Stimulated activated effector memory CD8-positive, alpha-beta T cell treated with anti-CD3 and anti-CD28 coated beads, Interleukin-12 subunit alpha, Interleukin-12 subunit beta, amount 100 ng/mL, for 72 hours (primary cell): ENCODE results near the gene RNASE9.
A peak's percentile ranks its signal among the peaks of the same experiment; 100 is the strongest.
"Not testable (repeated sequence)": the region's sequence is repeated elsewhere in the genome, so short reads cannot be mapped to it uniquely, and the experiment has no call there.

Experiments used
- ATAC-seq: fragments of 150-1000 bp; cut with Tn5 transposase; 2 replicates; pipeline ENCODE4 v1.10.0; 2021
- DNase-seq, 2 donors: peaks; one replicate each; pipeline ENCODE4 v3.0.0; 2021 to 2022; ENCODE audit warnings: low spot score in 2 of 2
- H3K27ac Mint-ChIP-seq: one replicate; pipeline ENCODE4 v1.8.0; 2022; ENCODE audit warnings: mild to moderate bottlenecking, mixed read lengths
- H3K36me3 Mint-ChIP-seq: one replicate; pipeline ENCODE4 v1.8.0; 2022; ENCODE audit warnings: mild to moderate bottlenecking, mixed read lengths
- H3K4me1 Mint-ChIP-seq: one replicate; pipeline ENCODE4 v1.8.0; 2022; ENCODE audit warnings: mixed read lengths
- H3K4me3 Mint-ChIP-seq: one replicate; pipeline ENCODE4 v1.8.0; 2022; ENCODE audit warnings: mild to moderate bottlenecking, mixed read lengths
- H3K9me3 Mint-ChIP-seq: one replicate; pipeline ENCODE4 v1.8.0; 2022; ENCODE audit warnings: mixed read lengths

RNASE9 gene

GRCh38 chr14:20560961-20561360 is at the start of gene RNASE9:
Gene RNASE9 (minus strand): TSS chr14:20561047.
- no peak for ATAC-seq
- H3K4me1 Mint-ChIP-seq, result no peaks in the 10 kb centered on the region
- no peak within 1 kb of the TSS for H3K4me3 Mint-ChIP-seq
- DNase-seq, result no peak
- H3K9me3 Mint-ChIP-seq, result no peaks in the 10 kb centered on the region
- H3K36me3 Mint-ChIP-seq, result no peaks in the 10 kb centered on the region
- H3K27ac Mint-ChIP-seq, result no peak within 1 kb of the TSS

- Mint-ChIP-seq H3K36me3 (no peaks in the 10 kb centered on the region), H3K27ac (no peak overlapping the region), H3K9me3 (no peaks in the 10 kb centered on the region), H3K4me1 (peaks cover 21% of the 10 kb centered on the region), H3K4me3 (no peak overlapping the region)
- peak; percentile 63 to 91 for DNase-seq
- peak; percentile 29 for ATAC-seq
Measured at GRCh38 chr14:20610002-20610765, 49.3 kb upstream of the RNASE9 start.

GRCh38 chr14:20609215-20610001 is 48.6 kb upstream of the RNASE9 start:
- peaks cover 16% of the 10 kb centered on the region for H3K4me1 Mint-ChIP-seq
- H3K27ac Mint-ChIP-seq, result no peak overlapping the region
- no peaks in the 10 kb centered on the region for H3K9me3 Mint-ChIP-seq
- ATAC-seq (peak; percentile 40), DNase-seq (peak; percentile 65 to 91)
- no peak overlapping the region for H3K4me3 Mint-ChIP-seq
- H3K36me3 Mint-ChIP-seq, result no peaks in the 10 kb centered on the region

- DNase-seq (no peak), ATAC-seq (no peak)
- H3K27ac Mint-ChIP-seq, result no peak overlapping the region
- H3K4me3 Mint-ChIP-seq, result peak overlapping the region; percentile 24
- H3K4me1 Mint-ChIP-seq, result peaks cover 16% of the 10 kb centered on the region
- no peaks in the 10 kb centered on the region for H3K9me3 Mint-ChIP-seq
- H3K36me3 Mint-ChIP-seq, result no peaks in the 10 kb centered on the region
Measured at GRCh38 chr14:20608383-20609110, 47.7 kb upstream of the RNASE9 start.

GRCh38 chr14:20607617-20608016 is 46.8 kb upstream of the RNASE9 start:
- Mint-ChIP-seq H3K4me1 (peaks cover 16% of the 10 kb centered on the region), H3K27ac (no peak overlapping the region), H3K9me3 (no peaks in the 10 kb centered on the region), H3K36me3 (no peaks in the 10 kb centered on the region), H3K4me3 (no peak overlapping the region)
- no peak for DNase-seq
- ATAC-seq, result peak; percentile 53

- H3K27ac Mint-ChIP-seq, result no peak overlapping the region
- H3K36me3 Mint-ChIP-seq, result no peaks in the 10 kb centered on the region
- no peaks in the 10 kb centered on the region for H3K9me3 Mint-ChIP-seq
- ATAC-seq (no peak), DNase-seq (no peak)
- no peak overlapping the region for H3K4me3 Mint-ChIP-seq
- peaks cover 16% of the 10 kb centered on the region for H3K4me1 Mint-ChIP-seq
Measured at GRCh38 chr14:20606902-20607242, 46.0 kb upstream of the RNASE9 start.

- Mint-ChIP-seq H3K4me3 (no peak overlapping the region), H3K27ac (no peak overlapping the region), H3K4me1 (peaks cover 16% of the 10 kb centered on the region), H3K36me3 (no peaks in the 10 kb centered on the region), H3K9me3 (no peaks in the 10 kb centered on the region)
- ATAC-seq, result no peak
- no peak for DNase-seq
Measured at GRCh38 chr14:20606190-20606901, 45.5 kb upstream of the RNASE9 start.

GRCh38 chr14:20603813-20604690 is 43.2 kb upstream of the RNASE9 start:
- Mint-ChIP-seq H3K36me3 (no peaks in the 10 kb centered on the region), H3K9me3 (no peaks in the 10 kb centered on the region), H3K27ac (no peak overlapping the region), H3K4me1 (peaks cover 16% of the 10 kb centered on the region), H3K4me3 (no peak overlapping the region)
- DNase-seq (no peak), ATAC-seq (no peak)

- DNase-seq, result no peak
- no peak for ATAC-seq
- H3K27ac Mint-ChIP-seq, result no peak overlapping the region
- no peak overlapping the region for H3K4me3 Mint-ChIP-seq
- no peaks in the 10 kb centered on the region for H3K36me3 Mint-ChIP-seq
- peaks cover 6% of the 10 kb centered on the region for H3K4me1 Mint-ChIP-seq
- H3K9me3 Mint-ChIP-seq, result no peaks in the 10 kb centered on the region
Measured at GRCh38 chr14:20602583-20602982, 41.7 kb upstream of the RNASE9 start.

- Mint-ChIP-seq H3K27ac (no peak overlapping the region), H3K36me3 (no peaks in the 10 kb centered on the region), H3K4me3 (no peak overlapping the region), H3K9me3 (no peaks in the 10 kb centered on the region), H3K4me1 (no peaks in the 10 kb centered on the region)
- DNase-seq, result no peak
- ATAC-seq, result no peak
Measured at GRCh38 chr14:20601522-20601921, 40.7 kb upstream of the RNASE9 start.

- H3K27ac Mint-ChIP-seq, result no peak overlapping the region
- no peak for DNase-seq
- H3K9me3 Mint-ChIP-seq, result no peaks in the 10 kb centered on the region
- no peak overlapping the region for H3K4me3 Mint-ChIP-seq
- ATAC-seq, result no peak
- H3K36me3 Mint-ChIP-seq, result no peaks in the 10 kb centered on the region
- H3K4me1 Mint-ChIP-seq, result no peaks in the 10 kb centered on the region
Measured at GRCh38 chr14:20597108-20597507, 36.3 kb upstream of the RNASE9 start.

GRCh38 chr14:20595726-20596125 is 34.9 kb upstream of the RNASE9 start:
- H3K4me3 Mint-ChIP-seq, DNase-seq, H3K9me3 Mint-ChIP-seq, ATAC-seq, H3K27ac Mint-ChIP-seq, H3K4me1 Mint-ChIP-seq, H3K36me3 Mint-ChIP-seq: not testable (repeated sequence)

GRCh38 chr14:20592574-20592973 is 31.7 kb upstream of the RNASE9 start:
- Mint-ChIP-seq H3K27ac (no peak overlapping the region), H3K36me3 (no peaks in the 10 kb centered on the region), H3K4me3 (no peak overlapping the region), H3K4me1 (no peaks in the 10 kb centered on the region), H3K9me3 (no peaks in the 10 kb centered on the region)
- ATAC-seq (no peak), DNase-seq (no peak)

- H3K27ac Mint-ChIP-seq, result no peak within 1 kb of the TSS
- ATAC-seq, result no peak
- H3K9me3 Mint-ChIP-seq, result no peaks in the 10 kb centered on the region
- H3K36me3 Mint-ChIP-seq, result no peaks in the 10 kb centered on the region
- no peak for DNase-seq
- no peak within 1 kb of the TSS for H3K4me3 Mint-ChIP-seq
- H3K4me1 Mint-ChIP-seq, result no peaks in the 10 kb centered on the region
Measured at GRCh38 chr14:20591235-20591634, 30.4 kb upstream of the RNASE9 start, which contains the start of gene RNASE12. Gene RNASE12 (minus strand): TSS chr14:20591376. CDS start chr14:20590723, 653 bp downstream.
